Suppressor macrophage treated with lipopolysaccharide for 4 hours (primary cell): ENCODE results near the gene RNF32.

Experiments
- DNase-seq: peaks from one replicate; pipeline ENCODE4 v3.0.0-alpha.2; 2020

The RNF32 gene

DNA sequence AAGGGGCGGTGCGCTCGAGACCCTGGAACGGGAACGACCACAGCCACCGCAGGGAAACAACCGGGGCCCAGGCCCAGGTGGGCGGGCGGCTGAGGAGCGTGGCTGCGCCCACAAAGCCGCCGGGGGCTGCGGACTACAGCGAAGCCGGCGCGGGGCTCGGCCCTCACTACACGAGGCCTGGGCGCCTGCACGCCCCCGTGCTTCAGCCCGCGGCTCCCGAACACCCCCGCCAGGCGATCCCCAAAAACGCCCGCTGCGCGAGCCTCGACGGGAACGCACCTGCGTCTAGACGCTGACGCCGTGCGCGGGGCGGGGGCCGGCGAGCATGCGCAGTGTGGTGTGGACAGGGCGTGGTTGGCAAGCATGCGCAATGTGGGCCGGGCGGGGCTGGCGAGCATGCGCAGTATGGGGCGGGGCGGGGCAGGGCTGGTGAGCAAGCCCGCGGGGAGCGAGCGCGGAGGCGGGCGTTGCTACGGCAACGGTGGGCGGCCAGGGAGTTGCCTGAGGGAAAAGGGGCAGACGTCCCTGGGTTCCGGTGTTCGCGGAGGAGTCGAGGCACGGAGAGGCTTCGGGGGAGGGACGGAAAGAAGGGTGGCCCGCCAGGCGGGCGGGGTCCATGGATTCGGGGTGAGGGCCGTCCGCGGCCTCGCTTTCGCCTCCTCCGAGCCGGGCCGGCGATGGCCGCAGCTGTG, at the start of gene RNF32:
Gene RNF32 (plus strand): TSS at position 518 of the 692 bp plus-strand sequence. CDS start 3,104 bp downstream, outside the sequence.
- DNase-seq, result peak; percentile 97

DNA sequence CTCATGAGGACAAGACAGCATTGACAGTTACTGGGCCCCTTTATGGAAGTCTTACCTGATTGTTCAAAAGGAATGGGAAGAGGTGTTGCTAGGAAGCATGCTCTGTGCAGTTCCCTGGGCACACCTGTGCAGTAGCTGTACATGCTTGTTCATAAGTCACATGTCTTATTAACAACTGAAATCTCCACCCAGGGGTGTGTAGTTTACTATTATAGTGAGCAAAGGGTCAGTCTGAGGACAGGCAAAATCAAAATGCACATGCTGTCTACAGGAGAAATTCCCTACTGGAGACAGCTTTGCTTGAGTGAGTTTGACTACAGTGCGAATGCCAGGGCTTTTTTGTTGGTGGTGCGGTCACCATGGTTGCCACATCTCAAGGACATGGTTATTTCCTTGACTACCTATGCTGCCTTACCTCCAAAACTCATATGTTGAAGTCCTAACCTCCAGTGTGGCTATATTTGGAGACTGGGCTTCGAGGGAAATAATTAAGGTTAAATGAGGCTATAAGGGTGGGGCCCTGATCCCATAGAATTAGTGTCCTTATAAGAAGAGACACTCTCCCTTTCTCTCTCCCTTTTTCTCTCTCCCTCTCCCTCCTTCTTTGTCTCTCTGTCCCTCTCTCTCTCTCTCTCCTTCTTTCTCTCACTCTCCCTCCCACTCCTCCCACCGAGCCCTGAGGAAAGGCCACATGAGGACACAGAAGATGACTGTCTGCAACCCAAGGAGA, 48.3 kb upstream of the RNF32 start:
- no peak for DNase-seq

DNA sequence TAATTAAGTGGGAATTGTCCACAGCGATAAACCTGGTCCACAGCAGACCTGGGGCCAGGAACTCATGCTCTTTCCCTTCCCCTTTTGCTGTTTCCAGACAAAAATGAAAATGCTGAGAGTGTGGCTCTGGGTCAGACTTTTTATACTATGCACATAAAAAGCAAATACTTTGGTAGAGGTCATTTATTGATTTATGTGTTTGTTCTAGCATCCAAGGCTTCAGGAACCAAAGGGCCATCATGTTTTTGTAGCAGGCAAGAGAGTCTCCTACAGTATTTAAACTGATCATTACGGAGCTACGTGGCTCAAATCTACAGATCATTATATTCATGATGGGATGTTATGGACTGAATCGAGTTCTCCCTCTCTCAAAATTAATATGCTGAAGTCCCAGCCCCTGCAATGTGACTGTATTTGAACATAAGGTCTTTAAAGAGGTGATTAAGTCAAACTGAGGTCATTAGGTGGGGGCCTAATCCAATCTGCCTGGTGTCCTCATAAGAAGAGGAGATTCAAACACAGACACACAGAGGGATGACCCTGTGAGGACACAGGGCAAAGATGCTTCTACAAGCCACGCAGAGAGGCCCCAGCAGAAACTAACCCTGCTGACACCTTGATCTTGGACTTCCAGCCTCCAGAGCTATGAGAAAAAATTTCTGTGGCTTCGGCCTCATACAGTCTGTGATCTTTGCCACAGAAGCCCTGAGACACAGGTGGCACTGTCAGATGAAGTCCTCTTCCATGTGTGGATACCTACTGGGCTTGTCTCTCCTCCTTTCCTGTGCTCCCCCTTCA, 46.1 kb upstream of the RNF32 start:
- DNase-seq, result no peak

DNA sequence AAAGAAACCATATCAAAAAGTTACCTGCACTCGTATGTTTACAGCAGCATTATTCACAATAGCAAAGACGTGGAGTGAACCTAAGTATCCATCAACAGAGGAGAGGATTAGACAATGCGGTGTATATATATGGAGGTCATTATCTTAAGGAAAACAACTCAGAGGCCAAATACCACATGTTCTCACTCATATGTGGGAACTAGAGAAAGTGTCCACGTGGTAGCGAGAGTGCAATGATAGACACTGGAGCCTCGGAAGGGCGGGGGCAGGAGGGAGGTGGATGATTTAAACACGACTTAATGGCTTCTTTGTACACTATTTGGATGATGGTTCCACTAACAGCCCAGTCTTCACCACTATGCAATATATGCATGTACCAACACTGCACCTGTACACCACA, 40.1 kb upstream of the RNF32 start:
- no peak for DNase-seq

DNA sequence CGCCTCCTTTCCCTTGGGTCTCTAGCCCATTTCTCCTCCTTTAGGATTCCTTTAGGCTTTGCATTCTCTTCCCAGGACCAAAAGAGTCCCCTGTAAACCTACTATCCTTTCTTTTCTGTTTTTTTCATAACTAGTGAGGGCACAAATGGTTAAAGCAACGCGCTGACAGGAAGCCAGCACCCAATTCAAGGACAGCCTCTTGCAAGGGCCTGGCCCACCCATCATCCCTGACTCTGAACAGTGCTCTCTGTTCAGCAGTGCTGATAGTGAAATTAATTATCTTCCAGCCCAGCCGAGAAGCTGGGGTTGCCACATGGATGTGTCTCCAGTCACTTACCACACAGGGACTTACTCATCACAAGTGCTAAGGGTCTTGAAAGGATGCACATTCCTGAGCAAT, 38.3 kb upstream of the RNF32 start:
- DNase-seq, result no peak

DNA sequence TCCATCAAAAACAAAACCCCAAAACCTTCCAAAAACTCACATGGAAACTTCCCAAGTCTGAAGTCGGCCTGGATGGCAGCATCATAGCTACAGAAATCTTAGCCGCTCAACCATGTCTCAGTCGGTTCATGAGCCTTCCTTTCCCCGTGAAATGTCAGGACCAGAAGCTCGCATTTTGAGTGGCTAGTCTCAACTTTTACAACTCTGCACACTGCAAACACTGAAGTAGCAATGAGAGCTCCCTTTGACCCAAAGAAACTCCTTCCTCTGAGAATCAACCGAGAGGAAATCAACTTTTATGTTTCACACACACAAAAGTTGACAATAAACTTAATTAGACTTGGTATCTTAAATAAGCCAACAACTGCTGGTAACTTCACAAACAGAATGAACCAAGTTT, 37.6 kb upstream of the RNF32 start:
- no peak for DNase-seq

DNA sequence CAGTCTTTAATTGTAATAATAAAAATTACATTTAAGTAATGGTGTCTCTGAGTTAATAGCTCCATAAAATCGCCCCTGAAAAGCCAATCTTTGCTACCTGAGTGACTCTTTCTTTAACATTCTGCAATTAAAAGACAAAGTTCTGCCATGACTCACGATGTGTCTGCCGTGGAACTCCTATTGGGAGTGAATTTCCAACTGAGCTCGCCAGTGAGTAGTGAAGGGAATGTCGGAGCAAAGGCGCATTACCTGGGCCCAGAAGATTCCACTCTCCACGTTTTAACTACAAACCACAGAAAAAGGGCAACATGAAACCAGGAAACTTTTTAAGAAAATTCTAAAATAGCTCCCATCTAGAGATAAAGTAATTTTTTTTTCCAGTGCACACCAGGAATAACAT, 36.9 kb upstream of the RNF32 start:
- DNase-seq, result no peak

DNA sequence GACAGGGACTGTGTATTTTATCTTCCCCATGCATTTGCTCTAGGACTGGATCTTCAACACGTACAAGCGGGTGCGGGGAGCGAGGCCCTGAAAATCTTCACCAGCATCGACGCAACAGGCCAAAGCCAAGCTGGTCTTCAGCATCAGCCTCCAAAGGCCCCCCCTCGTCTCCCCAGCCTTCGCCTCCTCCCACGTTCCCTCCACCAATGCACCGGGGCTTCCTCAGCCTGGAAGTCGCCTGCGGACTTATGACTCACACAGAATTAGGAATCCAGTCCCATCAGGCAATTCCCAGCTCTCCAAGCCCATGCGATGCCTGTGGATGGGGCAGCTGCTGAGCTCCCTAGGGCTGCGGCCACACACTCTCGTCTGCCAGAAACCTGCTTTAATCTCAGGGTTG, 36.3 kb upstream of the RNF32 start:
- DNase-seq, result no peak

DNA sequence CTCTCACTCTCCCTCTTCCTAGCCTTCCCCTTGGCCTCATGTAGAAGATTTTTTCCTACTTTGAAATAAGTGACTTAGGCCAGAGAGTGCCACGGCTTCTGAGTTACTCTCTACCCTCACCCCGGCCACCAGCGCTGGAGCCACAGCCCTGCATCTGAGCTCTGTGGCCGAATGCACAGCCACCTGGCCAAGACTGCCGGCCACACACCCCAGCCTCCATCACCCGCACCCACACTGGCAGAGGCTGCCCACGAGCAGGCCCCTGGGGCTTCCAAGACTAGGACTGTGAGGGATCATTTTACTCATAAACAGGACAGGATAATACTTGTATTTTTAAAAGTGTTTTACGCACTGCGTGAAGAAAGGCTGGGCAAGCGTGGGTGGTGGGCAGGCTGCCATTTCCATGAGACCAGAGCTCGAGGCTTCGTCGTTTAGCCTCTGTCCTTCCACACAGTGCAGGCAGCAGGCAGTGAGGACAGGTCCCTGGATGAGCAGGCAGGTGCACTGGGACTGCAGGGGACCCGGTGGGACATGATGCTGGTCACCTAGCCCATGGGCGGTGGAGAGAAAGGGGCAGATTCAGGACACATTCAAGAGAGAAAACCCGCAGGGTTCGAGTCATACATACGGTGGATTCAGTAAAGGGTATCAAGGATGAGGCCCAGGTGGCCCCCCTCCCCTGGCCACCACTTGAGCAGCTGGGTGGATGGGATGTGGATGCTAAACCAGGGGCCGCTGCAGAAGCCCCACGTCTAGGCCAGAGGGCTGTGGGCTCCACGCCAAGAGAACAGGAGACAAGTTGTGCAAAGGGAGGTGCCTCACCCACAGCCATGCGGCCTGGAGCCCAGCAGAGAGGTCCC, 35.5 kb upstream of the RNF32 start:
- DNase-seq, result no peak

DNA sequence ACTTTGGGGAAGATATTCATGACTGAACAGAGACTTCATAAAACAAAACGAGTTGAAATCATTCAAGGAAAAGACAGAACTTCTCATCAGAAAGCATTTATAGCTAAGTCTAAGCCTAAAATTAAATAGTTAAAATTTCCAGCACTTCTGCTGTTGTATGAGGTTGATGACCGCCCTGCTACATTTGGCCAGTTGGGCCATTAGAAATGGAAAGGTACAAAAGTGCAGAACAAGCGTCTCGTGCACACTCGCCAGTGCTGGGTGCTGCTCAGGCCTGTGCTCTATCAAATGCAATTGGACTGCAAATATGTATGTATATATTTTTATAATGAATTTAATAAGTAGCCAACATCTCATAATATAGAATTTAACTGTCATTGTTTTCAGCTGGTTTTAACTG, 34.4 kb upstream of the RNF32 start:
- no peak for DNase-seq

DNA sequence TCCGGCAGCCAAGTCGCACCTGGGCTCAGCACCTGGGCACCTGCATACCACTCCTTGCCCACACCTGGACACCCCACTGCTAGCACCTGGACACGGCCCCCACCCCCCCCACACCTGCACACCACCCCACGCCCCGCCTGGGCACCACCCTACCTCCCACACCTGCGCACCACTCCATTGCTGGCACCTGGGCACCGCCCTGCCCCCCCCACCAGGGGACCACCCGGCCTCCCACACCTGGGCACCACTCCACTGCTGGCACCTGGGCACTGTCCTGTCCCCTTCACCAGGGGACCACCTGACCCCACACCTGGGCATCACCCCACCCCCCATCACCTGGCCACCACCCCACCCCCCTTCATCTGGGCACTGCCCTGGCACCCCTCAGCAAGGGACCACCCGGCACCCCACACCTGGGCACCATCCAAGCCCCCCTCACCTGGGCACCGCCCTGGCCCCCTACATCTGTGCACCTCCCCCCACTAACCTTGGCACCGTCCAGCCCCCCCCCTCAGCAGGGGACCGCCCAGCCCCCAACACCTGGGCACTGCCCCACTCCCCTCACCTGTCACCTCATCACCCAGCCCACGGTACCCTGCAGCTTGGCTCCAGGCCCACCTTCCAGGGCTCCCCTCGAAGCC, 33.8 kb upstream of the RNF32 start:
- no peak for DNase-seq

DNA sequence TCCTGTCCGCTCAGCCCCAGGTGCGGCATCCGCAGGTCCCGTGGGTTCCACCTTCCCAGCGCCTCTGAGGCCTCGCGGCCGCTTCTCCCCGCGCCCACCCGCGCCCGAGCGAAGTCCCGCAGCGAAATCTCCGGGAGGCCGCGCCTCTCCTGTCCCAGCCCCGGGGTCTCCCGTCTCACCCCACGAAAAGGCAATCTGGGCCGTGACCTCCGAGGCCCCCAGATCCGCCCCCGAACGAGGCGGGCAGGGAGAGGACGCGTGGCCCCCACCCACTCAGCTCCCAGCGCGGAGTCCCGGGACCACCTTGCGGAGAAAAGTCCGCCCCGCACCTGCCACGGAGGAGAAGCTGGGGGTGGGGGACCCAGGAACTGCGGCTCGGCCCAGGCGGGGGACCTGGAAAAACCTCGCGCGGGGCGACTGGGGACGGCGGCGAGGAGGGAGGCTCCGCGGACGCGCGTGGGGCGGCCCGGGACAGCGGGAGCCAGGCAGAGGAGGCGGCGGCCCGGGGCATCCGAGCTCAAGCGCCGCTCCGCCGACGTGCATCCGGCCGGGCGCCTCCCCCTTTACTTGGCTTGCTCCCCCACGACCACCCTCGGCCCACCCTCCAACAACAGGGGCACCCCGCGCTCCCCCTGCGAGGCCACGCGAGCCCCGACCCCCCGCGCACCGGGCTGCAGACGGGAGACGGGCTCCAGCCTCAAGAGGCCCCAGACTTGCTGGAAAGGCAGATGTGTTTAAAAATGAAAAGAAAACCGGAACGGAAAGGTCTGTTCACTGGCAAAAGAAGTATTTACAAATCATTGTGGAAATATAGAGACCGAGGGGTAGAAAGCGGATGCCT, 33.0 kb upstream of the RNF32 start:
- DNase-seq, result no peak

DNA sequence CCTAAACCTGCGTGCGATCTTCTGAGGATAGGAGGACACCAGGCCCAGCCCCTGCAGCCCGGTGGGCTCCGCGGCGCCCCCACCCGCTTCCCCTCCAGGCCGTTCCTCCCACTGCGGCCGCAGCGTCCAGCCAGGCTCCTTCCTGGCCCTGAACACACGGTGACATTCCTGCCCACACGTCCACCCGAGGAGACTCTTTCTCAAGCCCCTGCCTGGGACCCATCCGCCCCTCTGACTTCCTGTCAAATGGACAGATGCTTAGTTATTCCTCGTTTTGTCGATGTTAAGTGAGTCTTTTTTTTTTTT, 32.4 kb upstream of the RNF32 start:
- no peak for DNase-seq

DNA sequence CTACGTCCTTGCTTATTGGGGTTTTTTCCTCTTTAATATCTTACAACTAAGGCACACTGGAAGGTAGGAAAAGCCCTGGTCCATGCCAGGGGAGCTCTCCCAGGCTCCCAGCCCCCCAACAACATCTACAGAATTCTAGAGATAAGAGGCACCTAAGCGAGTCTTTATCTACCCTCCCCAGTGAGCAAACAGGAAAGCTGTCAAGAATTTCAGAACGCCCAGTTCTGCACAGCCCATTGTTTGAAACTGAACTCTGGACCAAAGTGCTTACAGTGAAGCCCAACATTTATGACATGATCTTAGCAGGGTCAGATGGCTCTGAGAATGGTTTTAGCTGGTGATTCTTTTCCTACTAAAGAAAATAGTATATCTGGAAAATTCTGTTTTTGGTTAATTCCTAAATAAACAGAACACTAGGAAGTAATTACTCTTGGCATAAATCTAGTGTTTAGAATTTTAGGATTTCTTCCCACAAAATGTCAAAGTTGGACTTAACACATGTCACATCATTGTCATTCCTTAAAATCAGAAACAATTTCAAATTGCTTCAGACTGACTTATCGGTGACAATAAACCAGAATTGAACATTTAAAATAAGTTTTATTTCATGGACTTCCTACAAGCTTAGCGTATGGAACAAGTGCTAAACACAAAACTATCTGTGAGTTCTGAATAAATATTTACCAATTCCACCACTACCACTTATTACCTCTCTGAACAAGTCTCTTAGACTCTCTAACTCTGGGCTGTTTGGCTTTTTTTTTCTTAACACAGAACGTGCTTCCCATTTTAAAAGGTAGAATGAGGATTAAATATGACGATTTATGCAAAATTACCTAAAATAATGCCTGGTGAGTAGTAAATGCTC, 31.3 kb upstream of the RNF32 start:
- no peak for DNase-seq

DNA sequence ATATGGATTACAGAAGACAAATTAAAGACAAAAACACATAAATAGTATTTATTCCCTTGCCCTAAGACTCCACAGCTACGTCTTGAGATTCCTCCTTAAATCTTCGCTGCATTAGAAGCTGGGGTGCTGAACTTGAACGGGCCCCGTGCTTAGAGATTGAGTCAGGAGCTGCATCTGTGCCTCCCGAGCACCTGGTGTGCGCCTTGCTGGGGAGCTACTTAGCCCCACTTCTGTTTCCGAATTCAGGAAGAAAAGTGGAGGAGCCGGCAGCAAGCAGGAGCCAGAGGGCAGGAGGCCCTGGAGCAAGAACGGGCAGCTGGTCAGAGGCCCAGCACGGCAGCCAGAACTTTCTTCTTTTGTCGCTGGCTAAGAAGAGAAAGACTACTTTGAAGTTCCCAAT, 30.4 kb upstream of the RNF32 start:
- DNase-seq, result no peak

DNA sequence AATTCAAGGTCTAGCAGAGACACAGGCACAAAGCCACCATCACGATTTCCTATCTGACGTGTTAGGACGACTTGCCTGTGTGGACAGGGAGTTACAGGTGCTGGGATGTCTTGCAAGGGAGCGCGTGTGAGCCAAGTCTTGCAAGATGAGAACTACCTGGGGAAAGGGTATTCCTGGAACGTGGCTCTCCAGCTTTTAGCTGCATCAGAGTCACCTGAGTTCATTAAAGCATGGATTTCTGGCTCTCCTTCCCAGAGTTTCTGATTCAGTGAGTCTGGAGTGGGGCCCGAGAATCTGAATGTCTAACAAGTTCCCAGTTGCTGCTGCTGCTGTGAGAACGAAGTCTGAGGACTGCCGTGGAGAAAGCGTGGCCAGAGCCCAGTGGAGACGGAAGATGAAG, 30.0 kb upstream of the RNF32 start:
- DNase-seq, result no peak

DNA sequence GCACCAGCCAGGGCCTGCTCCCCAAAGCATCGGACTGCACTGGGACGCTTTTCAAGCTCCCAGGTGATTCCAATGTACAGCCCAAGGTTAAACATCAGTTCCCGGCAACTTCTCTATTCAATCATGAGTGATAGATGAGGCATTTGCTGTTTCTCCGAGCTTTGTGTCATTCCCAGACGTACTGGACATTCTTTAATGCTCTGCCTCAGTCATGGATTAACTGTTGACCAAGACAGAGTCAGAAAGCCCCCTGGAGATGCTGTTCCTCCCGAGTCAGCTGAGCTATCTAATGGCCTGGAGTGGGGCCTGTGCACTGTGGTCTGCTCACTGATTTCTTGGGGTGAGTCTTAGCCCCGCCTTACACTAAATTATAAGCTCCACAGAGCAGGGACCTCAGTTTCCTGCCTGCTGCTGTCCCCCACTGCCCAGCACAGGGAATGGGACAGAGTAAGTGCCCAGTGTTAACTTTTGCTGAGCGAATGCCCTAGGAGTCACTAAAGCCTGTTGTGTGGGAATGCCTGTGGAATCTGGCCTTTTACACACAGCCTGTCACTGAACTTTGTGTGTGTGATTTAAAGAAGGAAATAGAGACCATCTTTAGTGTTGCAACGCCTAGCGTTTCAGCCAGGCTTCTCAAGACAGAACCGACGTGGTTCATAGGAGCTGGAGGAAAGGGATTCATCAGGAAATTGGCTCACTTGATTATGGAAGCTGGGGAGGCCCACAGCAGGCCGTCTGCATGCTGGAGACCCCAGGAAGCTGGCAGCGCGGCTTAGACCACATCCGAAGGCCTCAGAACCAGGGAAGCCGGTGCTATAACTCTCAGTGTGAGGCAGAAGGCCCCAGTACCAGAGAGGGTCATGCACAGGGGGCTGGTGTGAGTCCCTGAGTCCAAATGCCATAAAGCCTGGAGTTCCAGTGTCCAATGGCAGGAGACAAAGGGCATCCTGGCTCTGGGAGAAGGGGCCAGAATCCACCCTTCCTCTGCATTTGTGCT, 29.3 kb upstream of the RNF32 start:
- no peak for DNase-seq

DNA sequence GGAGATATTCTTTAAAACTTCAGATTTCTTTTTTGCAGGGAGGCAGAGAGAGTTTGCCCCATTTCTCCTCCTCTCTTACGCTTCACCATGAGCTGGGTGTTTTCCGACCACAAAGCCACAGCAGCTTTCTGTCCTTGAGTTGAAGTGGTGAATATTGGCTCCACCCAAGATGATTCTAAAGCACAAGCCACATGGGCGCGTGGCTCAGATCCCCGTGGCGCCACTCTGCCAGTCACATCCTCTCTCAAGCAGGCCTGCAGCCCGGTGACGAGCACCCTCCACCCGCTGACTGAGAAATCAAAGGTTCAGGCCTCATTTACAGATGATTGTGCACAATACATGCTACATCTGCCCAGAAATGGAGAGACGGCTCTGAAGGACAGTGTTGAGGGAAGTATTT, 27.6 kb upstream of the RNF32 start:
- DNase-seq, result no peak
